Prostate gland (tissue), 2 donors: ENCODE measurements around the gene ATXN1.

Experiments
- CTCF ChIP-seq, 4 experiments: fragments of 200-600 bp in 2 of 4; fragments of 450-650 bp in 2 of 4; sonication (generic) in 2 of 4; IDR thresholded peaks; 1 replicate in 3 of 4; 2 replicates in 1 of 4; pipeline ENCODE4 v1.5.1; 2016 to 2019; ENCODE audit warnings: antibody characterized with exemption in 4 of 4, mild to moderate bottlenecking in 2 of 4, moderate library complexity in 2 of 4
- POLR2A ChIP-seq: fragments of 450-650 bp; IDR thresholded peaks from one replicate; pipeline ENCODE4 v1.6.1; 2016; ENCODE audit warnings: antibody characterized with exemption, mild to moderate bottlenecking
- POLR2AphosphoS5 ChIP-seq: sonication (generic); formaldehyde crosslinking; IDR thresholded peaks from one replicate; pipeline ENCODE4 v1.6.1; 2017; ENCODE audit warnings: antibody characterized with exemption

- TF ChIP-seq CTCF (IDR thresholded peaks at IDR 0.05) (no peak), POLR2AphosphoS5 (no peak), POLR2A (no peak)
These were observed 11.5 kb downstream of the ATXN1 start for GRCh38 chr6:16749516-16750485.
